Common myeloid progenitor, CD34-positive (primary cell): ENCODE measurements around the gene GALR2.
A peak's percentile ranks its signal among the peaks of the same experiment; 100 is the strongest.

ENCODE experiments used
- CTCF ChIA-PET: fragments of 350-600 bp; sonication (Branson Sonifier 250); formaldehyde crosslinking; loops from one replicate; lab custom pipeline; 2021; ENCODE audit warnings: antibody characterized with exemption; lab: Charles Lee
- POLR2A ChIA-PET: fragments of 350-600 bp; sonication (Branson Sonifier 250); formaldehyde crosslinking; loops from one replicate; lab custom pipeline; 2021; ENCODE audit warnings: antibody characterized with exemption; lab: Charles Lee
- DNase-seq, 3 donors: peaks; one replicate each; pipeline versions ENCODE4 v3.0.0 to v3.0.0-alpha.2; 2013
- H3K27ac ChIP-seq, 2 experiments: 1 replicate in 1 of 2; 2 replicates in 1 of 2; pipeline ENCODE4 v1.7.0; 2013; ENCODE audit warnings: inconsistent platforms in 2 of 2, low read length in 2 of 2, mild to moderate bottlenecking in 2 of 2, low read depth in 1 of 2, moderate library complexity in 1 of 2; ENCODE audit not compliant: severe bottlenecking in 2 of 2, insufficient read depth in 1 of 2, poor library complexity in 1 of 2
- H3K27me3 ChIP-seq, 5 experiments: replicated peaks in 2 of 5; 1 replicate in 3 of 5; 2 replicates in 2 of 5; pipeline versions ENCODE4 v1.6.1 to v1.7.0; 2013; ENCODE audit warnings: low read length in 4 of 5, mild to moderate bottlenecking in 2 of 5, moderate library complexity in 2 of 5, inconsistent platforms in 1 of 5; ENCODE audit not compliant: insufficient read depth in 5 of 5, control insufficient read depth in 4 of 5
- H3K36me3 ChIP-seq, 4 experiments: 1 replicate in 2 of 4; 2 replicates in 2 of 4; pipeline versions ENCODE4 v1.6.1 to v1.7.0; 2013; ENCODE audit warnings: low read length in 3 of 4, control low read depth in 1 of 4, mild to moderate bottlenecking in 1 of 4; ENCODE audit not compliant: control insufficient read depth in 4 of 4, insufficient read depth in 4 of 4
- H3K4me1 ChIP-seq, 4 experiments: 1 replicate in 3 of 4; 2 replicates in 1 of 4; pipeline versions ENCODE4 v1.6.1 to v1.7.1; 2013; ENCODE audit warnings: low read length in 3 of 4, mild to moderate bottlenecking in 3 of 4, control low read depth in 1 of 4, inconsistent platforms in 1 of 4, moderate library complexity in 1 of 4; ENCODE audit not compliant: control insufficient read depth in 4 of 4, insufficient read depth in 4 of 4; ENCODE audit errors: control extremely low read depth in 1 of 4
- H3K4me3 ChIP-seq, 7 experiments: 1 replicate in 4 of 7; 2 replicates in 3 of 7; pipeline versions ENCODE4 v1.5.1 to v1.7.0; 2013; ENCODE audit warnings: mild to moderate bottlenecking in 7 of 7, low read length in 6 of 7, moderate library complexity in 6 of 7, inconsistent platforms in 2 of 7, low read depth in 2 of 7, control low read depth in 1 of 7; ENCODE audit not compliant: insufficient read depth in 4 of 7, control insufficient read depth in 1 of 7; ENCODE audit errors: extremely low read depth in 1 of 7
- H3K9me3 ChIP-seq, 5 experiments: 1 replicate in 4 of 5; 2 replicates in 1 of 5; pipeline versions ENCODE4 v1.6.1 to v1.7.1; 2013; ENCODE audit warnings: low read length in 4 of 5, mild to moderate bottlenecking in 2 of 5, inconsistent platforms in 1 of 5, low read depth in 1 of 5, moderate library complexity in 1 of 5; ENCODE audit not compliant: control insufficient read depth in 4 of 5, insufficient read depth in 2 of 5; ENCODE audit errors: control extremely low read depth in 1 of 5
- WGBS: methylation state at CpG from one replicate; pipeline ENCODE4 v1.1.5; 2013; ENCODE audit not compliant: insufficient coverage; 5-methylcytosine and 5-hydroxymethylcytosine counted together

GALR2 gene

DNA sequence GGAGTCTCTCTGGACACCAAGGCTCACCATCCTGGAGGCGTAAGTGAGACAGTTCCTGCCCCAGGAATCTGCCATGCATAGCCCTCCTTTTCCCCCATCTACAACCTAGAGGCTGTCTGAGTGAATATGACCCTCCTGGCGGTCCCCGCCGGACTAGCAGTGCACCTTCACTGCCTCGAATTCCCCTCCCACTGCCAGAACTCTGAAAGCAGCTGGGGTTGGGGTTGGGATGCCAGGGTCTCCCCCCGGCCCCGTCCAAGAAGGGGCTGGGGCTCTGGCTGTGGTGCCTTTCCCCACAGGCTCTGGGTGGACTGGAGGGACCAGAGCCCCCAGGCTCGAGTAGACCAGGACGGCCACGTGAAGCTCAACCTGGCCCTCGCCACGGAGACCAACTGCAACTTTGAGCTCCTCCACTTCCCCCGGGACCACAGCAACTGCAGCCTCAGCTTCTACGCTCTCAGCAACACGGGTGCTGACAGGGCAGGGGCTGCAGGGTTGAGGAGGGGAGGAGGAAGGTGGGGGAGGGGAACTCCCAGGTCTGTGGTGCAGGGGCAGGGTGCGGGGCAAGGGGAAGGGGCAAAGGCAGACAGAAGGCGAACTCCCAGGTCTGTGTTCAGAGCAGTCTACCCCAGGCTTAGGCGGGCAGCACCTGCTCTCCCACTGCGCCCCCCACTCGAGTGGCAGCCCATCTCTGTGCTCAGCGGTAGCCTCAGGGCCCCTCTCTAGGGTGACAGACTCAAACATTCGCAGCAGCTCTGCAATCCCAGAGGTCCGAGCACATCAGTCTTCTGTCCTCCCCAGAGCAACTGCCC is 5.6 kb downstream of the GALR2 start:
- no peak overlapping the region for H3K27ac ChIP-seq
- peaks cover 0 to 34% (median 25%) of the 10 kb centered on the region in 4 experiments for H3K36me3 ChIP-seq
- ChIA-PET POLR2A (interaction anchor here (0.6 kb wide), 1 partner anchor 564 kb away, joined by 3 read pairs; the partner anchor contains the start of gene TSEN54), CTCF (interaction anchor here (0.7 to 2.0 kb wide), 8 partner anchors 15 to 217 kb away, joined by 3 to 7 read pairs (median 4); partner anchors contain the start of gene EXOC7)
- WGBS = 19% methylated on average over 15 of the region's 23 CpGs
- peaks cover 2 to 39% (median 33%) of the 10 kb centered on the region in 4 experiments for H3K4me1 ChIP-seq
- peak in 2 of 3 donors; percentile 50 to 53 for DNase-seq
- peak overlapping the region in 1 of 7 experiments; percentile 19 for H3K4me3 ChIP-seq
- peaks cover 0 to 56% (median 36%) of the 10 kb centered on the region in 5 experiments for H3K27me3 ChIP-seq
- H3K9me3 ChIP-seq = no peaks in the 10 kb centered on the region

DNA sequence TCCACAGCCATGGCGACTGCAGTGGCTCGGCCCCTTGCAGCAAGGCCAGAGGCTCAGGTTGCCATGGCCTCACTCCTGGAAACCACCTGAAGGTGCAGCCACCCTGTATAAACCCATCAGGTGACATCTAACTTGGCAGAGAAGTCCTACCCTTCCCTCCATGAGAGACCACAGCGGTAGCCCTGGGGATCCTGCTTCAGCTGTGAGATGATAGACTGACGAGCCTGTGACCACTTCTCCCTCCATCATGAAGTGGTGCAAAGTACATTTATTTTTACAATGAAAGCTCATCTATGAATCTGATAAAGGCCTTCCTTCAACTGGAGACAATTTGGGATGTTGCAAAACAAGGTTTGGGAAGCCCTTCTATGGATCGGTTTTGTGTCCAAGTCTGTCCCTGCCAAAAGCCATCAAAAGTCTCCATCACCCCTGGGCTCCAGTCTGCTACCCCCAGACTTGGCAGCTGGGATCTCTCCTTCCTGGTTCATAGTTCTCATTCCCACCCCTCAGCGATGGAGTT is 6.2 kb downstream of the GALR2 start:
- Histone ChIP-seq H3K9me3 (no peaks in the 10 kb centered on the region), H3K4me3 (no peak overlapping the region), H3K27ac (no peak overlapping the region), H3K4me1 (peaks cover 2 to 32% (median 27%) of the 10 kb centered on the region in 4 experiments), H3K27me3 (peaks cover 0 to 50% (median 29%) of the 10 kb centered on the region in 5 experiments), H3K36me3 (peaks cover 0 to 41% (median 32%) of the 10 kb centered on the region in 4 experiments)
- ChIA-PET POLR2A (no interaction called here), CTCF (interaction anchor here (0.6 to 2.0 kb wide), 5 partner anchors 14 to 335 kb away, joined by 3 to 7 read pairs (median 3); no protein-coding TSS in a partner anchor)
- 97% methylated on average over 3 of the region's 6 CpGs for WGBS
- peak in 1 of 3 donors; percentile 8 for DNase-seq

DNA sequence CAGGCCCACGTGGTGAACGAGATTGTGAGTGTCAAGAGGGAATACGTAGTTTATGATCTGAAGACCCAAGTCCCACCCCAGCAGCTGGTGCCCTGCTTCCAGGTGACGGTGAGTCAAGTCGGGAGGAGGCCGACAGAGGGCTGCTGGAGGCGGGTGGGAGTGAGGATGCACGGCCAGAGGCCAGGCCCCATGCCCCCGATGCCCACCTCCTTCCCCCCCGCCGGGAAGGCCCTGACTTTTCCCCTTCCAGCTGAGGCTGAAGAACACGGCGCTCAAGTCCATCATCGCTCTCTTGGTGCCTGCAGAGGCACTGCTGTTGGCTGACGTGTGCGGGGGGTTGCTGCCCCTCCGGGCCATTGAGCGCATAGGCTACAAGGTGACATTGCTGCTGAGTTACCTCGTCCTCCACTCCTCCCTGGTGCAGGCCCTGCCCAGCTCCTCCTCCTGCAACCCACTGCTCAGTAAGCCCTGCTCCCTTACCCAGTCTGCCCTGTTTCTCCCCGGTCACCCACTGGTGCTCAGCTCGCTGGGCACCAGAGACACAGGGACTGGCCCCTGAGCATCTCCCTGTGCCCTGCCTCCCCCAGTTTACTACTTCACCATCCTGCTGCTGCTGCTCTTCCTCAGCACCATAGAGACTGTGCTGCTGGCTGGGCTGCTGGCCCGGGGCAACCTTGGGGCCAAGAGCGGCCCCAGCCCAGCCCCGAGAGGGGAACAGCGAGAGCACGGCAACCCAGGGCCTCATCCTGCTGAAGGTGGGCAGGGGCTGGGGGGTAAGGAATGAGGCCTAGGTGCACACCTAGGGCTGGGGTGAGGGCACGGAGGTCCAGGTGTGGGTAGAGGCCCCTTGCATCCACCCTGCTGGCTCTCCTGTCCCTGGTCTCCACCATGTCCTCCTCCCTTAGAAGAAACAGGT is 7.0 kb downstream of the GALR2 start:
- ChIA-PET POLR2A (no interaction called here), CTCF (interaction anchor here (0.6 to 2.0 kb wide), 2 partner anchors 13 to 334 kb away, joined by 3 to 7 read pairs; no protein-coding TSS in a partner anchor)
- DNase-seq = no peak
- Histone ChIP-seq H3K4me1 (peaks cover 2 to 25% (median 20%) of the 10 kb centered on the region in 4 experiments), H3K9me3 (no peaks in the 10 kb centered on the region), H3K27me3 (peaks cover 0 to 42% (median 26%) of the 10 kb centered on the region in 5 experiments), H3K27ac (no peak overlapping the region), H3K36me3 (peaks cover 0 to 48% (median 38%) of the 10 kb centered on the region in 4 experiments), H3K4me3 (no peak overlapping the region)
- WGBS = 93% methylated on average over 24 of the region's 27 CpGs

DNA sequence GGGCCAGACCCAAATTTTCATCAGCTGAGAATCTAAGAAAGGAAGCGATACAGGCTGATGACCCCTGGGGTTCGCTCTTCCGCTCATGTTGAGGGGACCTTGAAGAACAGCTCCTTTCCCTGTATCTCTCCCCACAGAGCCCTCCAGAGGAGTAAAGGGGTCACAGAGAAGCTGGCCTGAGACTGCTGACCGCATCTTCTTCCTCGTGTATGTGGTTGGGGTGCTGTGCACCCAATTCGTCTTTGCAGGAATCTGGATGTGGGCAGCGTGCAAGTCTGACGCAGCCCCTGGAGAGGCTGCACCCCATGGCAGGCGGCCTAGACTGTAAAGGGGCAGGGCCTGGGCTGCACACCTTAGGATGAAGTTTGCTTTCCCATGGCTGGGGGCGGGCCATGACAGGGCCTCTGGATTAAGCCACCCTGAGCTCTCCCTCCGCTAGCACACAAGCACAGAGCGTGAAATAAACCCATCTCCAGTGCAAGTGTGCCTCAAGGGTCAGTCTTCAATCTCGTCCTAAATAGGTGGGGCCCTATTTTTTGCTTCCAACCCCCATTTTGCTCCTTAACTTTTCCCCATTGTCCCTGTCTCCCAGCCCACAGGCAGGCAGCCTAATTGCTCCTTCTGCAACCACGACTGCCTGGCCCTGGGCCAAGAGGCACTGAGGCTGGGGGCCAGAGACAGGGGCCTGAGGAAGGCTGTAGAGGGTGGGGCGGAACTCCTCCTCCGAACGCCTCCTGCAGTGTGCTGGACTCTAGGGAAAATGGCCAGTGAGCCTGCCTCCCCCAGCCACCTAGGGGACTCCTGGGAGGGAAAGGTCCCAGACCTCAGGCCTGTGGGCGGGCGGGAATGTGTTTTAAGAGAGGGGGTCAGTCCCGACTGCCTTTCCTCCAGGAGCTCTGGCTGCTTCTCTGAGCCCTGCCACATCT is 8.0 kb downstream of the GALR2 start:
- Histone ChIP-seq H3K4me3 (no peak overlapping the region), H3K27me3 (peaks cover 0 to 32% (median 19%) of the 10 kb centered on the region in 5 experiments), H3K27ac (no peak overlapping the region), H3K36me3 (peaks cover 0 to 58% (median 47%) of the 10 kb centered on the region in 4 experiments), H3K9me3 (no peaks in the 10 kb centered on the region), H3K4me1 (peaks cover 2 to 16% (median 13%) of the 10 kb centered on the region in 4 experiments)
- no peak for DNase-seq
- 92% methylated on average over 20 of the region's 20 CpGs for WGBS
- ChIA-PET POLR2A (interaction anchor here (1.0 kb wide), 1 partner anchor 63 kb away, joined by 3 read pairs; no protein-coding TSS in a partner anchor), CTCF (interaction anchor here (1.0 kb wide), 1 partner anchor 10 kb away, joined by 3 read pairs; no protein-coding TSS in a partner anchor)

DNA sequence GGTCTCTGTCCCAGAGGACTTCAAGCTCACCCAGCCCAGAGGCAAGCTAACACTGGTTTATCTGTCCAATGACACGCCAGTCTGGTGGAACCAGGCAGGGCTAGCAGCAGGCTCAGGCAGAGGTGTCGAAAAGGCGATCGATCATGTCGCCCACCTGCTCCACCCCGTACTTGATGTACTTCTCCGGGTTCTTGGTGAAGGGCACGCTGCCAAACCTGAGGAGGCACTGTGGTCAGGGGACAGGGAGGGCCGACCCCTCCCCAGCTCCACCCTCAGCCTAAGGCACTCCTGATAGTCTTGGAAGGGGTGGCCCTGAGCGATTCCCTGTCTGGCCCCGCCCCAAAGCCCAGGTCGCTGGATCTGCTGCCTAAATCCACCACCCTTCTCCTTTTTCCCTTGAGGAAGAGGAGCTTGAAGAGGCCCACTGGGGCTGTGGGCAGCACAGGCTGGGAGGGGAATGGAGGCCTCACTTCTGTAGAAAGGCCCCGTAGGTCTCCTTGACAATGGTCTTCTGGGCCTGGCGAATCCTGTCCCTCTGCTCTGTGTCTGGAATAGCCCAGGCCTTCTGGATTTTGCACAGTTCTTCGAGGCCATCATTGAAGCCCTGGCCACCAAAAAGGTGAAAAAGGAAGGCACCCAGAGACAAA is 9.1 kb downstream of the GALR2 start:
- no peak overlapping the region for H3K4me3 ChIP-seq
- POLR2A ChIA-PET = interaction anchor here (1.0 kb wide), 1 partner anchor 64 kb away, joined by 3 read pairs; no protein-coding TSS in a partner anchor
- peaks cover 2 to 16% (median 13%) of the 10 kb centered on the region in 4 experiments for H3K4me1 ChIP-seq
- H3K9me3 ChIP-seq = no peaks in the 10 kb centered on the region
- H3K27me3 ChIP-seq = peaks cover 0 to 21% (median 12%) of the 10 kb centered on the region in 5 experiments
- WGBS = 89% methylated on average over 10 of the region's 15 CpGs
- DNase-seq = no peak
- CTCF ChIA-PET = interaction anchor here (0.6 to 1.0 kb wide), 2 partner anchors 9 to 246 kb away, joined by 3 read pairs; no protein-coding TSS in a partner anchor
- no peak overlapping the region for H3K27ac ChIP-seq
- H3K36me3 ChIP-seq = peaks cover 6 to 69% (median 56%) of the 10 kb centered on the region in 4 experiments
